KG1 (cell line): ENCODE results near the gene BCL11B.

Experiments
- DNase-seq: peaks from one replicate; lab custom pipeline; 2025; lab: John Stamatoyannopoulos, UW

The BCL11B gene

GRCh38 chr14:99181804-99182520 lies 90.0 kb downstream of the BCL11B start:
- no peak for DNase-seq

DNA sequence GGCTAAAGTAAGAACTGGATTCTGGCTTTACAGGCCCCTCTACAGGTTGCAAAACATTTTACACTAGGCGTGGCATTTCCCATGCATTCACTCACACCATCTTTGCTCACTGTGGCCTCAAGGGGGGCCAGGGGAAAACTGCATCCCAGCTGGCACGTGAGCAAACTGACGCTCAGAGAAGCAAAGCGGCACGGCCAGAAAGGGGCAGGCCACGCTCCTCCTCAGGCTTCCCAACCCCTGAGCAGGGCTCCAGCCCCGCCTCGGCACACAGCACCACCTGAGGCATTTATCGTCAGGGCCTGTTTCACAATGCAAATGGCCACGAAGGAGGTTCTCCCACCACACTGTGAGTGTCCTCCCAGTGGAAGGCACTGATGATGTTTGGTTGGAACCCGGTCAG lies 90.8 kb downstream of the BCL11B start:
- no peak for DNase-seq

GRCh38 chr14:99179946-99180345 lies 92.1 kb downstream of the BCL11B start:
- no peak for DNase-seq

GRCh38 chr14:99179506-99179905 lies 92.5 kb downstream of the BCL11B start:
- no peak for DNase-seq

DNA sequence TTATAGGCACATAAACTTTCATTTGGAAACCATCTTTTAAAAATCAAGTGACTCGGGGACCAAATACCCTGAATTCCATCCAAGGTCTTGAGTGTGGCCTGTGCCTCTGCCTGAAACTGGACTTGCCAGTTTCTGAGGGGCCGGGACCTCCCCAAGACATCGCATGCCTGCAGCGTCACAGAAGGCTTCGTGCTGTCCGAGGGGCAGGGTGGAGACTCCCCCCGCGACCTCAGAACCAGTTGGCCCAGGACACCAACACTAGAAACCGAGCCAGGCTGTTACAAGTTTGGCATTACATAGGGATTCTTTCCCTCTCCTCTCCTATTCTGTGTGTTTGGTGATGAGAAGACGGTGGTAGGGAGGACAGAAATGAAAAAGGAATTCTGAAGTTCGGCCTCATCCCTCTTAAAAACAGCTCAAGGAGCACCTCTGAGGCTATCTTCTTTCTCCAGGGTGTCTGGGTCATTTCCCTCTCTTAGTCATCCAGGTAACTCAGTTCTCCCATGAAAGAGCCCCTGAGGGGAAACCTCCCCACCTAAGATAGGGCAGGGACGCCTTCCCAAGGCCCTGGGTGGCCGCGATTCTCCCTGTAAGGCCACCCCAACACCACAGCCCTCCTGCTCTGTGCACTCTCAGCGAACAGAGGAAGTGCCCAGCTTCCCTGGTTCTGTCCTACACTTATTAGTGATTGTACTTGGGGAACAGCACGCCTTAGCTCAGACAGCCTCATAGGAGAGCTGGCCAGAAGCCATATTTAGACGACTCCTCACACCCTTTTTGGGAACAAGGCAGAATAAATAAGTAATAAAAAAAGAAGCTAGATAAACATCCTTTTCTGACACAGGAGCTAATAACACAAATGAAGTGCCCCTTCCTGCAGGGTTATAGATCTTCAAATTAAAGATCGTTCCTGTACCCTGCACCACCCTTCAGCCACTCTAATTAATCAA lies 93.8 kb downstream of the BCL11B start:
- DNase-seq: no peak

GRCh38 chr14:99177046-99177655 lies 94.8 kb downstream of the BCL11B start:
- no peak for DNase-seq

DNA sequence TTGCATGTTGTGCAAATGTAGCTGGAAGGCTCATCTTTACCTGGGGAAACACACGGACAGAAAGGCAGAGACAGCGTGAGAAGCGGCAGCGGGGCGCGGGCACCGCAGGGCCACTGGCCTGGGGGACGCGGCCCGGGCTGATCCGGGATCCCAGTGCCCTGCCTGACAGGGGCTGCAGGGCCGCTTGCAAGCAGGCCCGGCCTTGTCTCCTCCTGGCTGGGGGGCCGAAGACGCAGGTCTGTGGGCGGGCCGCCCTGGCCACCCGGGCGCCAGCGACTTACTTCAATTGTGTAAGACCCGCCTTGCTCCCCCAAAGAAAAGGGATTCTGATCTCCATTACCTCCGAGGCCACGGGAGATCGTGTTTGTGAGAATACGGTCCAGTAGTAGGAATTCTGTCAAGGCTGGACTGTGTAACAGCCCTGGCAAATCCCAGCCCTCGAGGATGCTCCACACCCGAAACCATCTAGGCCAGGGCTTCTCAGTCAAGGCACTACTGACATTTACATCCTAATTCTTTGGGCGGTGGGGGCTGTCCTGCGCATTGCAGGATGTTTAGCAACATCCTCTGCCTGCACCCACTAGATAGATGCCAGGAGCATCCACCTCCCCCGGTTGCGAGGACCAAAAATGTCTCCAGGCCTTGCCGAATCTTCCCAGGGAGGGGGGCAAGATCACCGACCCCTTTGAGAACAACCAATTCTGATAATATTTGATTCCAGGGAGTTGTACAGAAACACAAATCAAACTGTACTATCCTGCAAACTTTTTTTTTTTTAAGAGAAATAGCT lies 95.6 kb downstream of the BCL11B start:
- no peak for DNase-seq

GRCh38 chr14:99175331-99176155 lies 96.5 kb downstream of the BCL11B start:
- no peak for DNase-seq

DNA sequence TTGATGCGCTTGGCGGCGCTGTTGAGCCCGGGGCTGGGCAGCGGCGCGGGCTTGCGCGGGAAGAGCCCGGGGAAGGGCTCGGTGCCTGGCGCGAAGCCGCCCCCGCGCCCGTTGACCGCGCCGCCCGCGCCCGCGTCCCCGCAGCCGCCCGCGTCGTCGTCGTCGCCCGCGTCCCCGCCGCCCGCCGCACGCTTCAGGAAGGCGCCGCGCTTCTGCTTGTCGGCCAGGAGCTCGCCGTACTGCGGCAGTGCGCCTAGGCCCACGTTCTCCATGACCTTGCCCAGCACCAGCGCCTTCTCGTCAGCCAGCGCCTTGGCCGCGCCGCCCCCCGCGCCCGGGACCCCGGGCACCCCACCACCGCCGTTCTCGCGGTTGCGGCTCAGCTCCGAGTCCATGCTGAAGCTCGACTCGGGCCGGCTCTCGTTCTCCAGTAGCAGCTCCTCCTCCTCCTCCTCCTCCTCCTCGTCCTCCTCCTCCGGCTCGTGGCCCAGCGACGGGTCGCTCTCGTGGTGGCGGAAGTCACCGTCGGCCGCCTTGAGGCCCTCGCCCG lies 97.2 kb downstream of the BCL11B start:
- DNase-seq: no peak

DNA sequence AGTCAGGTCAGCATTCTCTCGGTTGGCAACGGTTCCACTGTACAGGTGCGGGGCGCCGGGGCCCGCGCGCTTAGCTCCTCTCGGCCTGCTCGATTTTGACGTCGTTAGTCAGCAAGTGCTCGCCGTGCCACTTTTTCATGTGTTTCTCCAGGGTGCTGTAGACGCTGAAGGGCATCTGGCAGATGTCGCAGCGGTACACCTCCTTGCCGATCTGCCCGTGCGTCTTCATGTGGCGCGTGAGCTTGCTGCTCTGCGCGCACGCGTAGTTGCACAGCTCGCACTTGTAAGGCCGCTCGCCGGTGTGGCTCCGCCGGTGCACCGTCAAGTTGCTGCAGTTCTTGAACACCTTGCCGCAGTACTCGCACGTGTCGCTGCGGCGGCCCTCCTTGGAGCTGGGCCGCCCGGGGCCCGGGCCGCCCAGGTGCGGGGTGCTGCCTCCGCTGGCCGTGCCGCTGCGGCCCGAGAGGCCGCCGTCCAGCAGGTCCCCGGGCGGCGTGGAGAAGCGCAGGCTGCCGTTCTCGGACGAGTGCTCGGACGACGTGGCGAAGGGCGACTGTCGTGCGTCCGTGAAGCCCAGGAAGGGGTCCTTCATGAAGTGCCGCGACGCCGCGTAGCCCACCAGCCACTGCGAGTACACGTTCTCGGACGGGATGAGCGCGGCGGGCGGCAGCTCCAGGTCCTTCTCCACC lies 97.8 kb downstream of the BCL11B start:
- DNase-seq: no peak

GRCh38 chr14:99173506-99173905 lies 98.5 kb downstream of the BCL11B start:
- DNase-seq: no peak

DNA sequence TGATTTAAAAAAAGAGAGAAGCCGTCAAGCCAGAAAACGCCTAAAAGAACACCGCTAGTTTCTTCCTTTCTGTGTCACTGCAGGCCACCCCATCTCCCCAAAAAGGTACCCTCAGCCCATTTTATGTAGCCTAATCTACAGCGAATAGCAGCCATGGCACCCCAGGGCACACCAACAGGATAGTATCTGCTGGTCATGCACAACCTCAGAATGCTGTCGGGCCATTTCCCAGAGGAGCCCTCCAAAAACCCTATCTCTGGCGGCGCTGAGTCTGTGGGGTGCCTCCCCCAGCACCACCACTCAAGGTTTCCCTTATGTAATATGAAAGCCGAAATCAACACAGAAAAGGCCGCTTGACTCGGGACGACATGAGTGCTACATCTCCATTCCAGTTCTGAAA lies 98.9 kb downstream of the BCL11B start:
- DNase-seq: no peak

DNA sequence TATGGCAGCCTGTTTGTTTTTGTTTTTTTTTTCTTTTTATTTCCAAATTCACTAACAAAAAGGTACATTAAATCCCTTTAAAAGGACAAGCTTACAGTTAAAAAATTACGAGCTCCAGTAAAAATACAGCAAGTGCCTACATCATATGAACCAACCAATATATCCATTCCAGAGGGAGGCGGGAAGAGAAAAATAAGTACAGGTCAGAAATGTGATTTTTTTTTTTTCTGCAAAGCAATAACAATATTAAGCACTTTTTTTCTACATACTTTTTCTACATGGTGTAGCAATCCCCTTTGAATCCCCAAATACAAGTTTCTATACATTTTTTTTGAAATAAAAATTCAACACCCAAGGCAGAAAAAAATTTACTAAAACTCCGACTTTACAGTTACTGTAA lies 100.6 kb downstream of the BCL11B start:
- DNase-seq: no peak

DNA sequence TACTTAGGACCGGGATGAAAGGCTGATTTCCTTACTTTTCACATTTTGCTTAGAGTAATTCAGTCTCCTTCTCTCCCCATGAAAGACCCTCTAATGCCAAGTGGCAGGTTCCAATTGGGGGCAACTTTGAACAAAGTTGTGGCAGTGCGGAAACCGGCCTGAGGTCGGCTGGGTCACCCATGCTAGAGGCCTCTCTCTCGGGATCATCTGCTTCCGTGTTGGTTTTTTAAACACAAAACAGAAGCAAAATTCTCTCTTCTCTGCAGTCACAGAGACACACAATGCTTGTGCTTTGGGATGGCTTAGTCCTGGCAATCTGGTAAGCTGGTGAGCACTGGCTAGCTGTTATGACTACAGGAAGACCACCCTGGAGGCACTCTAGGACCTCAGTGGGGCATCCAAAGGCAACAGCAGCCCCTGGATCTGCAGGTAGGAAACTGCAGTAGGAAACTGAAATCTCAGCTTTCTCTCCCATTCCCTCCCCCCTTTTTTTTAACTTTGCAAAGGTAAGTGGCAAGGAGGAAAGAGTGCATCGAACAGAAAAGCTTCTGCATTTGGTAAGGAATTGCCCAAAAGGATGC lies 102.1 kb downstream of the BCL11B start:
- no peak for DNase-seq

- DNase-seq: no peak
Observed at GRCh38 chr14:99168330-99168729, 103.7 kb downstream of the BCL11B start.

DNA sequence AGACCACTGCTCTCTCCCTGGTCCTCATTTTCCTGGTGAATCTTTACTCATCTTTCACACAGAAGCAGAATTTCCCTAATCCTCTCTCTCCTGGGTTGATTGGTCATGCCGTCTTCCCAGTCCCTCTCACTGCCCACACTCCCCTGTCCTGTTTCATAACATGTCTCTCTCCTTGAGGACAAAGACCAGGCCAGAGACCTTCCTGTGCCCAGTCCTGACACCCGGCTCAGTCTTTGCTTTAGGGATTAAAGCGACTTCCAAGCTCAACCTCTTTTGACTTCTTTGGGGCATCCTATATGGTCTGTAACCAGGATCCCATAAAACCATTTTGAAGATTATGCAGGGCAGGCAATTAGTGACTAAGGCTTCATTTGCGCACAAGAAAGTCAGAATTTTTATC lies 105.5 kb downstream of the BCL11B start:
- DNase-seq: no peak

GRCh38 chr14:99164712-99165111 lies 107.3 kb downstream of the BCL11B start:
- no peak for DNase-seq

DNA sequence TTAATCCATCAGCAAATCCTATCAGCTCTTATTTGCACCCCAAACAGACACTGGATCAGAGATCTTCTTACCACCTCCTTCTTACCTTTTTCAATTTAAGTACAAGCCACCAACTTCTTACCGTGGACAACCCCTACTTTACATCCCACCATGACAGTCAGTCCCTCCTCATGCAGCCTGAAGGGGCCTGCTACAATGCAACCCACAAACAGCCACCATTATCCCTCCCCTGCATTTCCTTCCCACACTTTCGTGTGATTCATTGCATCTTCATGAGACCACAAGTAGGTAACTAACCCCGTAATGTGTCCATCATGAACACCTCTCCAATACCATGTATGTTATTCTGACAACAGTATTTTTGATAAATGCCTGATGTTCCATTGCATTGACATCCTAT lies 108.6 kb downstream of the BCL11B start:
- no peak for DNase-seq
